Measurements from ENCODE around the gene GPR155.
"Not testable (repeated sequence)": the region's sequence is repeated elsewhere in the genome, so short reads cannot be mapped to it uniquely, and the experiment has no call there.

Gene GPR155

GRCh38 chr2:174493549-174494331, 6.9 kb upstream of the GPR155 start:
- DNase-seq (ENCODE audit: low read depth) = no peak
- in situ Hi-C loops (cut with HindIII; ENCODE audit: low sequenced_read_pairs) = no loop called here
- TF ChIP-seq CTCF (IDR thresholded peaks at IDR 0.05; ENCODE audit: low read depth, low read length, missing control alignments) = no peak
- H3K4me3 ChIP-seq (ENCODE audit: low read depth, low read length) = no peak overlapping the region

GRCh38 chr2:174492963-174493431, 6.2 kb upstream of the GPR155 start:
- no peak for DNase-seq (ENCODE audit: low read depth)
- in situ Hi-C loops (cut with HindIII; ENCODE audit: low sequenced_read_pairs) = no loop called here
- no peak for TF ChIP-seq CTCF (IDR thresholded peaks at IDR 0.05; ENCODE audit: low read depth, low read length, missing control alignments)
- no peak overlapping the region for H3K4me3 ChIP-seq (ENCODE audit: low read depth, low read length)

- no peak overlapping the region for H3K4me3 ChIP-seq (ENCODE audit: low read depth, low read length)
- DNase-seq (ENCODE audit: low read depth) = no peak
- TF ChIP-seq CTCF (IDR thresholded peaks at IDR 0.05; ENCODE audit: low read depth, low read length, missing control alignments) = no peak
- in situ Hi-C loops (cut with HindIII; ENCODE audit: low sequenced_read_pairs) = no loop called here
Observed at GRCh38 chr2:174491947-174492346, 5.1 kb upstream of the GPR155 start.

GRCh38 chr2:174490051-174490450, 3.2 kb upstream of the GPR155 start:
- no peak for DNase-seq (ENCODE audit: low read depth)
- TF ChIP-seq CTCF (IDR thresholded peaks at IDR 0.05; ENCODE audit: low read depth, low read length, missing control alignments) = no peak
- in situ Hi-C loops (cut with HindIII; ENCODE audit: low sequenced_read_pairs) = no loop called here
- H3K4me3 ChIP-seq (ENCODE audit: low read depth, low read length) = no peak overlapping the region

- not testable (repeated sequence) for DNase-seq (ENCODE audit: low read depth)
Observed at GRCh38 chr2:174489520-174489919, 2.7 kb upstream of the GPR155 start.

GRCh38 chr2:174487820-174488162, 962 bp upstream of the GPR155 start:
- in situ Hi-C loops (cut with HindIII; ENCODE audit: low sequenced_read_pairs) = no loop called here
- DNase-seq (ENCODE audit: low read depth) = no peak
- H3K4me3 ChIP-seq (ENCODE audit: low read depth, low read length) = peak overlapping the region; percentile 64
- no peak for TF ChIP-seq CTCF (IDR thresholded peaks at IDR 0.05; ENCODE audit: low read depth, low read length, missing control alignments)

More at GRCh38 chr2:174489520-174489919, 2.7 kb upstream of the GPR155 start:
- H3K4me3 ChIP-seq (ENCODE audit: low read depth, low read length); in situ Hi-C loops (cut with HindIII; ENCODE audit: low sequenced_read_pairs): not testable (repeated sequence)

GRCh38 chr2:174487108-174487819, 435 bp upstream of the GPR155 start:
- no peak for TF ChIP-seq CTCF (IDR thresholded peaks at IDR 0.05; ENCODE audit: low read depth, low read length, missing control alignments)
- DNase-seq (ENCODE audit: low read depth) = peak; percentile 97
- in situ Hi-C loops (cut with HindIII; ENCODE audit: low sequenced_read_pairs) = no loop called here
- peak overlapping the region; percentile 76 for H3K4me3 ChIP-seq (ENCODE audit: low read depth, low read length)

Data from astrocyte of the cerebellum (primary cell).